ENCODE data around the gene GADD45GIP1. TPM values are rescaled to one million over a fixed set of nuclear protein-coding genes. Genes with fewer than 3 reads are reported as not detected.

GADD45GIP1 gene
- total and polyA plus RNA-seq, 12 donors, result 16.5 to 213 (median 49.5) TPM

DNA sequence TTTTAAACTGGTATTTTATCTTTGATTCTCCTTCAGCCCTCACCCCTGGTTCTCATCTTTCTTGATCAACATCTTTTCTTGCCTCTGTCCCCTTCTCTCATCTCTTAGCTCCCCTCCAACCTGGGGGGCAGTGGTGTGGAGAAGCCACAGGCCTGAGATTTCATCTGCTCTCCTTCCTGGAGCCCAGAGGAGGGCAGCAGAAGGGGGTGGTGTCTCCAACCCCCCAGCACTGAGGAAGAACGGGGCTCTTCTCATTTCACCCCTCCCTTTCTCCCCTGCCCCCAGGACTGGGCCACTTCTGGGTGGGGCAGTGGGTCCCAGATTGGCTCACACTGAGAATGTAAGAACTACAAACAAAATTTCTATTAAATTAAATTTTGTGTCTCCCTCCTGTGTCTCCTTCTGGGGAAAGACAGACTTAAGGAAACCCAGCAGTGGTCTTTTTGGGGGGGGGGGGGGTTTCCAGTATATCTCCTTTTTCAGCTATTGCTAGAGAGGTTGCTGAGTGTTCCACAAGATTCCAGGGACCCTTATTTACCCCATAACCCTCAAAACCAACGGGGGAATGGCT lies 12.8 kb downstream of the GADD45GIP1 start:
- H3K4me3 ChIP-seq, result no peak overlapping the region
- H3K27ac ChIP-seq, result no peak overlapping the region
- DNase-seq, result no peak
- 65 to 87% (median 67%) methylated on average over 2 of the region's 2 CpGs for WGBS, 4 donors
- no peaks in the 10 kb centered on the region for H3K27me3 ChIP-seq
- intact Hi-C loops (cut with DNase I), result no loop called here
- H3K4me1 ChIP-seq (replicated peaks in 1 of 2), result peaks cover 0 to 44% of the 10 kb centered on the region in 2 donors
- TF ChIP-seq POLR2A (IDR thresholded peaks at IDR 0.05), result no peak
- TF ChIP-seq, protein P1, sequence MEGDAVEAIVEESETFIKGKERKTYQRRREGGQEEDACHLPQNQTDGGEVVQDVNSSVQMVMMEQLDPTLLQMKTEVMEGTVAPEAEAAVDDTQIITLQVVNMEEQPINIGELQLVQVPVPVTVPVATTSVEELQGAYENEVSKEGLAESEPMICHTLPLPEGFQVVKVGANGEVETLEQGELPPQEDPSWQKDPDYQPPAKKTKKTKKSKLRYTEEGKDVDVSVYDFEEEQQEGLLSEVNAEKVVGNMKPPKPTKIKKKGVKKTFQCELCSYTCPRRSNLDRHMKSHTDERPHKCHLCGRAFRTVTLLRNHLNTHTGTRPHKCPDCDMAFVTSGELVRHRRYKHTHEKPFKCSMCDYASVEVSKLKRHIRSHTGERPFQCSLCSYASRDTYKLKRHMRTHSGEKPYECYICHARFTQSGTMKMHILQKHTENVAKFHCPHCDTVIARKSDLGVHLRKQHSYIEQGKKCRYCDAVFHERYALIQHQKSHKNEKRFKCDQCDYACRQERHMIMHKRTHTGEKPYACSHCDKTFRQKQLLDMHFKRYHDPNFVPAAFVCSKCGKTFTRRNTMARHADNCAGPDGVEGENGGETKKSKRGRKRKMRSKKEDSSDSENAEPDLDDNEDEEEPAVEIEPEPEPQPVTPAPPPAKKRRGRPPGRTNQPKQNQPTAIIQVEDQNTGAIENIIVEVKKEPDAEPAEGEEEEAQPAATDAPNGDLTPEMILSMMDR (IDR thresholded peaks at IDR 0.05), result no peak
- peaks cover 0 to 73% of the 10 kb centered on the region in 2 donors for H3K36me3 ChIP-seq (replicated peaks in 1 of 2)
- no peaks in the 10 kb centered on the region for H3K9me3 ChIP-seq (replicated peaks in 1 of 3)

DNA sequence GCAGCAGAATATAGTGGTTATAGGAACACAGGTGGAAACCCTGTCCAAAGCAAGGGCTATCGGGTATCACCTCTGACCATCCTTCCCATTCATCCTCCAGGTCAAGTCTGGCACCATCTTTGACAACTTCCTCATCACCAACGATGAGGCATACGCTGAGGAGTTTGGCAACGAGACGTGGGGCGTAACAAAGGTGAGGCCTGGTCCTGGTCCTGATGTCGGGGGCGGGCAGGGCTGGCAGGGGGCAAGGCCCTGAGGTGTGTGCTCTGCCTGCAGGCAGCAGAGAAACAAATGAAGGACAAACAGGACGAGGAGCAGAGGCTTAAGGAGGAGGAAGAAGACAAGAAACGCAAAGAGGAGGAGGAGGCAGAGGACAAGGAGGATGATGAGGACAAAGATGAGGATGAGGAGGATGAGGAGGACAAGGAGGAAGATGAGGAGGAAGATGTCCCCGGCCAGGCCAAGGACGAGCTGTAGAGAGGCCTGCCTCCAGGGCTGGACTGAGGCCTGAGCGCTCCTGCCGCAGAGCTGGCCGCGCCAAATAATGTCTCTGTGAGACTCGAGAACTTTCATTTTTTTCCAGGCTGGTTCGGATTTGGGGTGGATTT lies 13.5 kb downstream of the GADD45GIP1 start:
- H3K27me3 ChIP-seq, result no peaks in the 10 kb centered on the region
- H3K4me3 ChIP-seq, result no peak overlapping the region
- no peaks in the 10 kb centered on the region for H3K9me3 ChIP-seq (replicated peaks in 1 of 3)
- H3K36me3 ChIP-seq (replicated peaks in 1 of 2), result peaks cover 0 to 66% of the 10 kb centered on the region in 2 donors
- intact Hi-C loops (cut with DNase I), result no loop called here
- peak overlapping the region in 1 of 5 donors; percentile 9 for H3K27ac ChIP-seq
- no peak for TF ChIP-seq POLR2A (IDR thresholded peaks at IDR 0.05)
- peaks cover 0 to 44% of the 10 kb centered on the region in 2 donors for H3K4me1 ChIP-seq (replicated peaks in 1 of 2)
- DNase-seq, result peak in 1 of 7 donors; percentile 33
- 73 to 85% (median 82%) methylated on average over 18 of the region's 18 CpGs for WGBS, 4 donors

DNA sequence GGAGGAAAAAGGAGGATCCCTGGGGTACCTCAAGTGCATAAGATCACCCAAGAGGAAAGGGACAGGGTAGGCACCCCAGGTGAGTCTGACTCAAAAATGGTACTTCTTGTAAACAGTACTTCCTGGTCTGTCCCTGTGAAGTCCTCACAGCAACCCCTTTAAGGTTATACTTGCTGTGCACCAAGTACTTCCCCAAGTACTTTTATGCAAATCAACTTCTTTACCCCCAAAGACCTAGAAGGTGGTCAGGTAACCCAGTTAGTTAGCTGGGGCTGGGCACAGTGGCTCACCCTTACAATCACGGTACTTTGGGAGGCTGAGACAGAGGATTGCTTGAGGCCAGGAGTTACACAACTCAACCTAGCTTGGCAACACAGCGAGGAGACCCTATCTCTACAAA lies 16.1 kb downstream of the GADD45GIP1 start:
- Histone ChIP-seq H3K27ac (peak overlapping the region in 2 of 5 donors; percentile 8 to 17), H3K4me1 (replicated peaks in 1 of 2) (peaks cover 5 to 36% of the 10 kb centered on the region in 2 donors), H3K36me3 (replicated peaks in 1 of 2) (peaks cover 0 to 58% of the 10 kb centered on the region in 2 donors), H3K4me3 (no peak overlapping the region), H3K27me3 (no peaks in the 10 kb centered on the region), H3K9me3 (replicated peaks in 1 of 3) (no peaks in the 10 kb centered on the region)
- no peak for DNase-seq
- 78 to 94% (median 87%) methylated on average over 2 of the region's 2 CpGs for WGBS, 4 donors
- intact Hi-C loops (cut with DNase I), result no loop called here
- TF ChIP-seq, protein P1 (IDR thresholded peaks at IDR 0.05), result no peak
- no peak for TF ChIP-seq POLR2A (IDR thresholded peaks at IDR 0.05)

DNA sequence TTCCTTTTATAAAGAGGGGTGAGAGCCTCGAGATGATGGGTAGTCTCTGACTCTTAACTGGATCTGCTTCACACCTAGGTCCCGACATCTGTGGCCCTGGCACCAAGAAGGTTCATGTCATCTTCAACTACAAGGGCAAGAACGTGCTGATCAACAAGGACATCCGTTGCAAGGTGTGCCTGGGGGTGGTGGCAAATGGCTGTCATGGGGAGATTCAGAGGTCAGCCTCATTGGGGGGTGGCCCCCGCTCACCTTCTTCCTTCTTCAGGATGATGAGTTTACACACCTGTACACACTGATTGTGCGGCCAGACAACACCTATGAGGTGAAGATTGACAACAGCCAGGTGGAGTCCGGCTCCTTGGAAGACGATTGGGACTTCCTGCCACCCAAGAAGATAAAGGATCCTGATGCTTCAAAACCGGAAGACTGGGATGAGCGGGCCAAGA lies 17.0 kb downstream of the GADD45GIP1 start:
- peaks cover 0 to 55% of the 10 kb centered on the region in 2 donors for H3K36me3 ChIP-seq (replicated peaks in 1 of 2)
- H3K9me3 ChIP-seq (replicated peaks in 1 of 3), result no peaks in the 10 kb centered on the region
- peak overlapping the region in 3 of 5 donors; percentile 24 to 94 (median 87) for H3K27ac ChIP-seq
- H3K4me1 ChIP-seq (replicated peaks in 1 of 2), result peaks cover 5 to 36% of the 10 kb centered on the region in 2 donors
- 54 to 60% (median 58%) methylated on average over 9 to 10 of the region's 10 CpGs for WGBS, 4 donors
- no peak for TF ChIP-seq POLR2A (IDR thresholded peaks at IDR 0.05)
- TF ChIP-seq, protein P1 (IDR thresholded peaks at IDR 0.05), result no peak
- intact Hi-C loops (cut with DNase I), result no loop called here
- peak overlapping the region in 1 of 4 donors; percentile 97 for H3K4me3 ChIP-seq
- H3K27me3 ChIP-seq, result no peaks in the 10 kb centered on the region
- DNase-seq, result no peak
